ENCODE measurements around the gene PSME4.
"Not testable (repeated sequence)": the region's sequence is repeated elsewhere in the genome, so short reads cannot be mapped to it uniquely, and the experiment has no call there.

Gene PSME4

DNA sequence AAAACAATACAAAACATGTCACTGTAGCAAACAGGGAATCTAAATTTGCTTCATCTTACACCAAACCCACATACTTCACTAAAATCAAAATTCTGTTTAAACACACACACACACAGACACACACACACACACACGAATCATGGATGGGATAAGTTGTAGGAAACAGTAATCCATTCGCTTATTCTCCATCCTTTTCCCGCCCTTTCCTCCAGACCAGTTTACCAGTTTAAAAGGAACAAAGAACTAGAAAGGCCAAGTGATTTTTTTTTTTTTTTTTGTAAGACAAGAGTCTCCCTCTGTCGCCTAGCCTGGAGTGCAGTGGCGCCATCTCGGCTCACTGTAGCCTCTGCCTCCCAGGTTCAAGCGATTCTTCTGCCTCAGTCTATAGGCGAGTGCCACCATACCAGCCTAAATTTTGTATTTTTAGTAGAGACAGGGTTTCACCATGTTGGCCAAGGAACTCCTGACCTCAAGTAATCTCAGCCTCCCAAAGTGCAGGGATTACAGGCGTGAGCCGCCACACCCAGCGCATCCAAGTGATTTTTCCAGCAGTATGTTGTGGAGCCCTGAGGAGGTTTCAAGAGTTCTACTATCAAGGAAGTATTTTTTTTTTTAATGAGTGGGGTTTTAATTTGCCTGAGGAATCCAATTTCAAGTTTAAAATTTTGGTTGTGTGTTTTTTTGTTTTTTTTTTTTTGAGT, 5.7 kb downstream of the PSME4 start:
- DNase-seq = no peak

DNA sequence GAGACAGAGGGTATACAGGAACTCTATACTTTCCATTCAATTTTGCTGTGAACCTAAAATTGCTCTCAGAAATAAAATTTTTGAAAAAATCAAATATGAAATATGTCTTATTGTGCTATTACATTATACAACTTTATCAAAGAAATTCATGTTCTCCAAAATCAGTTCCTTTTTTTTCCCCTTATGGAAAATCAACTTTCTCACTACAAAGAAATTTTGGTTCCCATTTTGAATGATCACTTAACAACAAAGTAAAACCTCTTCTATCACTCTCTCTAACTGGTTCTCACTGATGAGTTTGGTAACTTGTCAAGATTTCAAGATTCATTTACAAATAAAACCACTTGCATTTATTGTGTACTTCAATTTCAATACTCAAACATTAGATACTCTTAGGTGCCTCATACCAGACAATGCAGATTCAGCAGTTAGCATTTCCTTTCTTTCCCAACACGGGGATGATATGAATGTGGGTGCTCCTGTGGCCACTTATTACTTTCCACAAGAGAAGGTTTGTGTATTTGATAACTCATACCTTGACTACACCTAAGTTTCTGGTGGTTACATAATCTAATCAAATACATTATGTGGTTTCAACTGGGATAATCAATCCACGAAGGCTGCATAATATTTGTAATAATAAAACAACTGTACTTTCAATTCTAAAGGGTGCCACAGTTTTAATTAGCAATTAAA, 6.4 kb downstream of the PSME4 start:
- DNase-seq = no peak

DNA sequence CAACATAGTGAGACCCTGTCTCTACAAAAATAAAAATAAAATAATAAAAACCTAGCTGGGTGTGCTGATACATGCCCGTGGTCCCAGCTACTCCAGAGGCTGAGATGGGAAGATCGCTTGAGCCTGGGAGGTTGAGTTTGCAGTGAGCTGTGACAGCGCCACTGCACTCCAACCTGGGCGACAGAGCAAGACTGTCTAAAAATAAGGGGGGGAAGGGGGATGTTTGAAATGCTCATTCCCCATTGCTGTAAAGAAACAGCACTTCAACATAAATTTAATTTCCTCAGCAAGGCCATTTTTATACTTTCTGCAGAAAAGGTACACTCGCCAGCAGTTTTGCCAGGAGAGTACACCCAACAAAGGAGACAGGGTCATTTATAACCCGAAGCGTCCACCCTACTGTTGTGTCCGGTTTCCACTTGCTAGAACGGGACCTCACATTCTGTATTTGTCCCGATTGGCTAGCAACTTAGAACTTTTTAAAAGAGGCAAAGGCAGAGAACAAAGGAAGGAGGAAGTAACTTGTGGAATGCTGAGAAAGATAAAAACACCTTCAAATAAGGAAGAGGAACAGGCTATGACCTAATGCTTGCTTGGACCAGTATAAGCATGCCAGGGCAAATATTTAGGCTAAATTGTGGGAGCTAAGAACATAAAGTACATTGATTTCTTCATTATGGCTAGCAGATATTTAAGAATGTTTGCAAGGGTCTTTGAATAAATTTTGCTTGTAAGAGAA, 9.1 kb downstream of the PSME4 start:
- DNase-seq = not testable (repeated sequence)

DNA sequence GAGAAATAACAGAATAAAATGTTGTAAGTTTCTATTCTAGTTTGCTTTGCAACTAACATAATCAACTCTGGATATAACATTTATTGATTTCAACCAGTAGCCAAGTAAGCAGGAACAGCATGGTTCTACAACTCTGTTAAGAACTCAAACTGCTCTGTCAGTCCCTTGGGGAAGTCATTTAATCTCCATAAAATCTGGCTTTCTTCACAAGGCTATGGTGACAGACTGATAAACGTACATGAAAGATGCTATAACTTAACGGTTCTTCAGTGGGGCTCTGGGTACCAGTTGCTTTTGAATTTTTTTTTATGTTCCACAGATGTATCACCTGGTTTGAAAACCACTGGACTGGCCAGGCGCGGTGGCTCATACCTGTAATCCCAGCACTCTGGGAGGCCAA, 10.3 kb downstream of the PSME4 start:
- no peak for DNase-seq

DNA sequence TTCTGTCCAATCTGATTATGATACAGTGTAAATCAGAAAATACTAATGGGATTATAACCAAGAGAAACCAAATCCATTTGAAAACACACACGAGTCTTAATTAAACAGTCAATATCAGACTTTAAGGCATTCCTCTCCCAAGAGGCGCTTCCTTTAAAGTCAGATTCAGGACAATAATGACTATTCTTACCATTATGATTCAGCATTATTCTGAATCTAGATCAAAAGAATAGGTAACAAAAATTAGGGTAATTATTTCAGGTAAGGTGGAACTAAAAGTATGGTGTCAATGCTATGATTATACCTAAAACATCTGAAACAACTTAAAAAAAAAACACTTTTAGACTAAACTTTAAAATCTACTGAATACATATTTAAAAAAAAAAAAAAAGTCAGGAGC, 12.3 kb downstream of the PSME4 start:
- no peak for DNase-seq

DNA sequence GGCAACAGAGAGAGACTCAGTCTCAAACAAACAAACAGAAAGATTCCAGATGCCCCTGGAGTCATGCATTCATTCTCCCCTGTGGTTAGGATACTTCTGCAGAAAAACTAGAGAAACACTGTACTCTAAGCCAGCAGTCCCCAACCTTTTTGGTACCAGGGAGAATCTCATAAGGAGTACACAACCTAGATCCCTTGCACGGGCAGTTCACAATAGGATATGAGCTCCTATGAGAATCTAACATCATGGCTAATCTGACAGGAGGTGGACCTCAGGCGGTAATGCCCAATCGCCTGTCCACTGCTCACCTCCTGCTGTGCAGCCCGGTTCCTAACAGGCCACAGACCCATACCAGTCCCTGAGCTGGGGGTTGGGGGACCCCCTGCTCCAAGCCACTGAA, 18.3 kb downstream of the PSME4 start:
- no peak for DNase-seq

DNA sequence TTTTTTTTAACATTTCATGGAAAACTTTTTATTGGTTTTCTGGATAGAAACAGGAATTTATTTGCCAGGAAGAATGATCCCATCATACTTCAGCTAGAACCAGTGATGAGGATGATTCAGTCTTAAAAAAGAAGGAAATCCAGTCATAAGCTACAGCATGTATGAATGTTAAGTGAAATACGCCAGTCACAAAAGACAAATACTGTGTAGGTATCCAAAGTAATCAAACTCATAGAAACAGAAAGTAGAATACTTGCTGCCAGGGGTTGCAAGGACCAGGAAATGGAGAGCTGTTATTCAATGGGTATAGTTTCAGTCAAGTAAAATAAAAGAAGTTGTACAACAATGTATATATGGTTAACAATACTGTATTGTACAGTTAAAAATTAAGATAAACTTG, 21.3 kb downstream of the PSME4 start:
- DNase-seq = no peak

DNA sequence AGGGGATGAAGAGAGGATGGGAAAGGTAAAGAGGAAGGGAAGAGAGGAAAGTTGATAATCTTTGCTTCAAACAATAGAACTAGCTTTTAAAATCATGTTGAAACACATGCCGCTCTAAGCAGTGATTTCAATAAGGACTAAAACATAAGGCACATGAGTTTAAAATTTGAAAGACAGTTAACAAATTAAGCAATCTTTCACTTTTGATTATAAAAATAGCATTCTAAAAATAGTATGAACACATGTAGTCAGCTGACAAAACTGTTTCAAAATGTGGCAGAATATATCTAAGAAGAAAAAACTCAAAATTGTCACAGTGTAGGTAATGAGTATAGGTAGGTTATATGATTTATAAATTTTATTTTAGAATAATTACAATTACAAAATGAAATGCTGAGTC, 25.3 kb downstream of the PSME4 start:
- no peak for DNase-seq

DNA sequence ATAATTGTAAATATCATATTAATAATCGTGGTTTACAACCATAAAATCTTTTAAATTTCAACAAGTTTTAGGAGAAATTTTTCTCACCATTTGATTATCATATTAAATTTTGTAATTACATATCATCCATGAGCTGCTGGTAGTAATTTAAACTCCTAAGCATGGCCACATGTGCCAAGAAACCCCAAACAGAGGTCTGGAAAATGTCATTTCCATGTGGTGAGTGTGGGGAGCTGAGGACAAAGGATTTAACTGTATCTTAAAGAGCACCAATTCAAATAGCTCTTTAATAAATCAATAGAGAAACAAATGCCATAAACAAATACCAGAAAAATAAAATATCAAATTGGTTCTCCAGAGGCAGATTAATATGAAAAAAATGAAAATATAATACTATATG, 26.3 kb downstream of the PSME4 start:
- DNase-seq = no peak

DNA sequence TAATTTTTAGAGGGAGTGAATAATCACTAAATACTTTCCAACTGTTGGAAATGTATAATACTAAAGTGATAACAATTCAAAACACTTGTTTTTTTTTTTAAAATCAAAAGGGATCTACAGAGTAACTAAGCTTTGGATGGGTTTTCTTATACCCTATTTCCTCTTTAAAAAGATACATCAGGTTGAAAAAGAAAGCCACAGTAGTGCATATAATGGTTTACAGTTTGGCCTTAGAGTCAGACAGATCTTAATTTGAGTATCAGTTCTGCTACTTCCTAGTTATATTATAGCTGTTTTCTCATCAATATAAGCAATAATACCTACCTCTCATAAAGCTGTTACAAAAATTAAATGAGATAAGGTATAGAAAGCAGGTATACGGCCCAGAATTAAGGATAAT, 28.5 kb downstream of the PSME4 start:
- no peak for DNase-seq

DNA sequence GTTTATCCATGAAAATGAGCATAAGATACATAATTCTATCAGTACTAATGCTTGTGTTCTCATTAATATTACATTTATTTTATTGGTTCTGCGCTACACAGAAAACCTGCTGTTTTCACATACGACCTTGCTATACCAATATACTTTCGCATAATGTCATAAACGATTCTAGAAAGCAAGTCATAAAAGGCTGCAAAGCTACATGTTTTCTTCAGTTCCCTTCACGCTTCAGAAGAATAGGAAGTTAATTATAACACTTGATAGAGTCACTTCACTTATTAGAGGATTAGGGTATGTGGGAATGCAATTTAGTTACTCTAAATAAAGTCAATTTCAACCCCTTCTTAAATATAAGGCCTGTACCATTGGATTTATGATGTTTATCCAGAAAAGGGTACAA, 29.0 kb downstream of the PSME4 start:
- DNase-seq = no peak

DNA sequence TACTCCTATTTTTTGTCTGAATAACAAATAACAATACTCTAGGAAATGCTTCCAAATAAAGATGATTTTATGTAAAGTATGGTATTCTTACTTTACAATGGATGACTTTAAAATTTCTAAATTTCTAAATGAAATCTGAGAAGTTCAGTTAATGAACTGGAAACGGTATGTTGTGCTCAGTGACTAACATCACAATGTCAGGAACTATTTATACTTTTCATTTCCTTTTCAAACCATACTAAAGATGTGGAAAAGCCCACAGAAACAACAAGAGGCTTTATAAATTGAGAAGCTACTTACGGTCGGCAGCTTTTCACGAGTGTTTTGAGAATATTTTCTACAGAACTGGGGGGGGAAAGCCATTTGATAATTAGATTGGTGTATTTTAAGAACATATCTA, 31.1 kb downstream of the PSME4 start:
- DNase-seq = no peak

DNA sequence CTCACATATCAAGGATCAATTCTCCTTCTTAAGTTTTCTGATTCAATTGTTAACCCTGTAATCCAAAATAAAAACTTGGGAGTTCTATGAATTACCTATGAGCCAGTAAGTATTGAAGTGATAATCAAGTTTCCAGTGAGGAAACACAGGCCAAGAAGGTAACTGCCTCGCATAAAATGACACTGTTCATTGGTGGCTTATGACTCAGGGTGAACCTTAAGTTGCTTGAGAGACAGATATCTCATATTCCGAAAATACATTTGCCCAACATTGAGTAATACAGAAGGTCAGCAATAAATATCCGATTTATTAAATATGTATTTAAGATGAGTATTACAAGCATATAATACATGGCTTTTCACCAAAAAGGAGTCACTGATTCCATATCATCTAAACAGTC, 31.9 kb downstream of the PSME4 start:
- no peak for DNase-seq

DNA sequence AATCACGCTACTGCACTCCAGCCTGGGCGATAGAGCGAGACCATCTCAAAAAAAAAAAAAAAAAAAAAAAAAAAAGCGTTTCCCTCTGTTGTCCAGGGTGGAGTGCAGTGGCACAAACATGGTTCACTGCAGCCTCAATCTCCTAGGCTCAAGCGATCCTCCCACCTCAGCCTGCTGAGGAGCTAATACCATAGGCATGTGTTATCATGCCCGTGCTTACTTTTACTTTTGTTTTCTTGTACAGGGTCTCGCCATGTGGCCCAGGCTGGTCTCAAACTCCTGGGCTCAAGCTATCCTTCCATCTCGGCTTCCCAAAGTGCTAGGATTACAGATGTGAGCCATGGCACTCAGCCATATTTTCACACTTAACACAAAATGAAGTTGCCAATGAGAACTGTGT, 37.5 kb downstream of the PSME4 start:
- DNase-seq = no peak

DNA sequence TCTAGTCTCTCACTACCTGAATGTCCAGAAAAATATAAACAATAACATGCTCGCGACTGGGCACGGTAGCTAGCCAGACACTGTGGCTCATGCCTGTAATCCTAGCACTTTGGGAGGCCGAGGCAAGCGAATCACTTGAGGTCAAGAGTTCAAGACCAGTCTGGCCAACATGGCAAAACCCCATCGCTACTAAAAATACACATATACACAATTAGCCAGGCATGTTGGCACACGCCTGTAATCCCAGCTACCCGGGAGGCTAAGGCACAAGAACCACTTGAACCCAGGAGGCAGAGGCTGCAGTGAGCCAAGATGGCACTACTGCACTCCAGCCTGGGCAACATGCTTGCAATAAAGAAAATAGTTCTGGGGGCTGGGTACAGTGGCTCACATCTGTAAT, 44.5 kb downstream of the PSME4 start:
- not testable (repeated sequence) for DNase-seq

DNA sequence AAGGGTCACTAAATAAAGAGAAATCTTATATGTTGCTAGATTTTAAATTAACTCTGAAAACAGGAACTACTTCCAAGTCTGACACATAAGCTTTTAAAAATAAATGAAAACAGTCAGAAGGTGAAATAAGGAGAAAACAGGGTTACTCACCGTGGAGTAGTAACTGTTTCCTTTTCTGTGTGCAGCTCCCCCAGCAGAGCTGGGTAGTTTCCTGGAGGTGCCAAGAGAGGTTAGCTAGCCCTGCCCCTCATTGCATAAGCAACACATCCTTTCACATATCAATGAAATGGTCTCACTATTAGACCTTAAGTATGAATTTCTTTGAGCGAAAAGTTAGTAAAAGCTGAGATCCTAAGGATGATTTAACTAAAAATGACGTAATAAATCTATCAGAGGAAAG, 57.1 kb downstream of the PSME4 start:
- DNase-seq = no peak

DNA sequence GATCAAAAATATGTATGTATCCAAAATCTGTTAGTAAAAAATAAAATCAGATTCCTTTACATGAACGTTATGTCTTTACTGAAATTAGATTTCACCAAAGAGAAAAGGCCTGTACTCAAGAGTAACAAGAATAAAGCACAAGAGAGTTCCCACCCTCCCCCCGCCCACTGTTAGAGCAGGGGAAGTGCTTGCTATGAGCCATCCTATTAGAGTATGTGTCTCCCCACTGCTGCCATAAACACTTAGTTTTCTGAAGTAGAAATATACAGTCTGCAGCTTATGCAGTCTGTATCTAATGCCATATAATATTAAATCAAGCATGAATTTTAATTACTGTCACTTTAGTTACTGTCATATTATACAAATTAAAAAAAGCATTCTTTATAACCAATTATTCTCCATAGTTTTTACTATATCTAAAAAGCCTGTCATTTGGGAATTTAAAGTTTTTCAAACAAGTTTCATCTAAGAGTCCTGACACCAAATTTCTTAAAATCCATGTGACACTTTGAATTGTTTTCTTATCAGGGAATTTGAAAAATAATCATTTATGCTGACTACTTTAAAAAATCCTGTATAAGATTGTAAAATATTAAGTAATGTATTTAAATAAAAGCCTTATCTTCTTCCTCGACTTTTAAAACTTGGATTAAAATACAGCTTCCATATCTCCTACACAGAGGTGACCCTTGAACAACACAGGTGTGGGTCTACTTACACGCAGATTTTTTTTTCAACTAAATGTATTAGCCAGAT, 59.2 kb downstream of the PSME4 start:
- no peak for DNase-seq

DNA sequence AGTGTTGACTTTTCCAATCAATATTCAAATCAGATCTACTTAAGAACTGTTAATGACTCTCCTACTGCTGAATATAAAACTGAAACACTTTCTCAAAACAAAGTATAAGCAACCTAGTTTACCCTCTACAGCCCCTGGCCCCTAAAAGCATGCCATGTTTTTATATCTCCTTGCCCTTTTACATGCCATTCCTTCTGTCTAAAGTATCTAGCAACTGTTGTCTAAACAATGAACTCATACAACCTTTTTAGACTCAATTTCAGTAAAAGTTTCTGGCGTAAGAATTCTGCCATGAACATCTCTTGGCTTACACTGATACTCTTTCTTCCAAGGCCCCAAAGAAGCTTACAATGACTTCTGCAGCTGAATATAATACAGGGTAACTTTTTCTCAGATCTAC, 63.2 kb downstream of the PSME4 start:
- DNase-seq = no peak

DNA sequence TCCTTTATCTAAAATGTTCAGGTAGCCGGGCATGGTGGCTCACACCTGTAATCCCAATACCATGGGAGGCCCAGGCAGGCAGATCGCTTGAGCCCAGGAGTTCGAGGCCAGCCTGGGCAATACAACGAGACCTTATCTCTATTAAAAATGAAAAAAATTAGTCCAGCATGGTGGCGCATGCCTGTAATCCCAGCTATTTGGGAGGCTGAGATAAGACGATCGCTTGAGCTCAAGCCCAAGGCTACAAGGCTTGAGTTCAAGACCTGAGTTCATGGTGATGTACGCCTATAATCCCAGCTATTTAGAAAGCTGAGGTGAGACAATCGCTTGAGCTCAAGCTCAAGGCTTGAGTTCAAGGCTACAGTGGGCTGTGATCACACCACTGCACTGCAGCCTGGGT, 65.4 kb downstream of the PSME4 start:
- DNase-seq = no peak

DNA sequence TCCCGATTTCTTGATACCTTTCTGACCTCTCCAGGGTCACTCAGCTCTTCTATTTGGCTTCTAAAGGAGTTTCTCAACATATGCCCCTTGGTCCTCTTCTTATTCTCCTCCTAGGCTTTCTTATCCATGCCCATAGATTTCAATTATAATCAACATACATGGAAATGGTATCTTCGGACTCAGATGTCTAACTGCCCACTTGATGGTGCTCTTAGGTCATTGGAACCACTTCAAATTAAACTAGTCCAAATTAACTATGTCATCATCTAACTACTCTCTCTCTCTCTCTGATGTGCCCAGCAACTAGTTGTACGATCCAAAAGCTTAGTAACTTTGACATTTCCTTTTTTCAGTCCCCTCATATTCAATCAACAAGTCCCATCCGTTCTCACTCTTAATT, 67.8 kb downstream of the PSME4 start:
- no peak for DNase-seq

DNA sequence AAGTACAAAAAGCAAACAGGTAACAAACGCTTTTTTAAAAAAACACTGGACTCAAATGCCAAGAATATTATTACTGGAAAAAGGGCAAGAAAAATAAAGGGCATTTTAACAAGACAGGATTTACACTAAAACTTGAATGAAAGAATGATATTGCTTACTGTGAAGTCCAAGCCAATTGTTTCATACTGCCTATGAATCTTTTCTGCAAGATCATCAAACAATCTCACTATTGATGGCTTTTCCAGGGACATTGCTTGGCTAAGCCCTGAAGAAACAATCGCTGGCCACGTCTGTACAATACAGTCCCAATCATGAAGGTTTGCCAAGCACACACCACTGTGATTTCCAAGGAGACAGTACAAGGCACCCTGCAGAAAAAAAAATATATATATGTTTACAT, 69.6 kb downstream of the PSME4 start:
- DNase-seq = no peak

DNA sequence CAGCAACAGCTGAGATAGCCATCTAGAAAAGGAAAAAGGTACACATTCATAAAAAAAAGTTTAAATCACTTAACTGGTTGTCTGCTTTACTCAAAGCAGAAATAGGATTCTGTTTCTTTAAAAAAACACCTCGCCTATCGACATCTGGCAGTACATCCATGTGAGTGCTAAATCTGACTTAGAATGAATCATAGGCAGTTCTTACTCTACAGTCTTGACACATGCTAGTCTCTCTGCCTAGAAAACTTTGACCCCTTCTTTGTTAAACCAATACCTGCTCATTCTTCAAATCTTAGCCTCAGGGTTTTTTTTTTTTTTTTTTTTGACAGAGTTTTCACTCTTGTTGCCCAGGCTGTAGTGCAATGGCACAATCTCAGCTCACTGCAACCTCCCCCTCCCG, 73.9 kb downstream of the PSME4 start:
- no peak for DNase-seq

Data from T-helper 9 cell (primary cell).